GM10248 (cell line): ENCODE results near the gene FAU.

Experiments used
- CTCF ChIA-PET: fragments of 300-600 bp; sonication (Branson Sonifier 250); formaldehyde crosslinking; extraction: SDS; loops from one replicate; lab custom pipeline; 2021; ENCODE audit warnings: antibody characterized with exemption; lab: Yijun Ruan, JAX
- POLR2A ChIA-PET: fragments of 350-650 bp; sonication (Branson Sonifier 250); formaldehyde crosslinking; extraction: SDS; loops from one replicate; lab custom pipeline; 2020; ENCODE audit warnings: antibody characterized with exemption; lab: Yijun Ruan, JAX
- DNase-seq: peaks from one replicate; pipeline ENCODE4 v3.0.0; 2012; ENCODE audit errors: extremely low spot score
- TF ChIP-seq, protein P1 (sequence below): IDR thresholded peaks from 2 replicates; pipeline ENCODE4 v1.5.1; 2012; ENCODE audit warnings: mild to moderate bottlenecking, low read depth; ENCODE audit errors: extremely low read depth, missing control alignments, control extremely low read depth

FAU gene

GRCh38 chr11:65083834-65084597, 37.9 kb downstream of the FAU start, which contains the start of the genes CDCA5 and ZFPL1:
Gene CDCA5, minus strand, starts transcription at chr11:65084040. Its CDS starts 62 bp downstream, at chr11:65083978.
Gene ZFPL1, plus strand, starts transcription at chr11:65084222. Its CDS starts 477 bp downstream, at chr11:65084699.
- POLR2A ChIA-PET = no interaction called here
- TF ChIP-seq, protein P1, sequence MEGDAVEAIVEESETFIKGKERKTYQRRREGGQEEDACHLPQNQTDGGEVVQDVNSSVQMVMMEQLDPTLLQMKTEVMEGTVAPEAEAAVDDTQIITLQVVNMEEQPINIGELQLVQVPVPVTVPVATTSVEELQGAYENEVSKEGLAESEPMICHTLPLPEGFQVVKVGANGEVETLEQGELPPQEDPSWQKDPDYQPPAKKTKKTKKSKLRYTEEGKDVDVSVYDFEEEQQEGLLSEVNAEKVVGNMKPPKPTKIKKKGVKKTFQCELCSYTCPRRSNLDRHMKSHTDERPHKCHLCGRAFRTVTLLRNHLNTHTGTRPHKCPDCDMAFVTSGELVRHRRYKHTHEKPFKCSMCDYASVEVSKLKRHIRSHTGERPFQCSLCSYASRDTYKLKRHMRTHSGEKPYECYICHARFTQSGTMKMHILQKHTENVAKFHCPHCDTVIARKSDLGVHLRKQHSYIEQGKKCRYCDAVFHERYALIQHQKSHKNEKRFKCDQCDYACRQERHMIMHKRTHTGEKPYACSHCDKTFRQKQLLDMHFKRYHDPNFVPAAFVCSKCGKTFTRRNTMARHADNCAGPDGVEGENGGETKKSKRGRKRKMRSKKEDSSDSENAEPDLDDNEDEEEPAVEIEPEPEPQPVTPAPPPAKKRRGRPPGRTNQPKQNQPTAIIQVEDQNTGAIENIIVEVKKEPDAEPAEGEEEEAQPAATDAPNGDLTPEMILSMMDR = no peak
- CTCF ChIA-PET = interaction anchor here (1.3 to 1.8 kb wide), 4 partner anchors 11 to 70 kb away, joined by 3 to 10 read pairs (median 4); partner anchors contain the start of gene ARL2
- DNase-seq = peak; percentile 99

GRCh38 chr11:65083134-65083833, 38.6 kb downstream of the FAU start:
- TF ChIP-seq, protein P1 = no peak
- CTCF ChIA-PET = interaction anchor here (1.0 to 1.8 kb wide), 7 partner anchors 11 to 489 kb away, joined by 3 to 10 read pairs (median 3); partner anchors contain the start of genes ARL2 and FAM89B
- DNase-seq = no peak
- POLR2A ChIA-PET = interaction anchor here (0.6 kb wide), 1 partner anchor 91 kb away, joined by 3 read pairs; no protein-coding TSS in a partner anchor

DNA sequence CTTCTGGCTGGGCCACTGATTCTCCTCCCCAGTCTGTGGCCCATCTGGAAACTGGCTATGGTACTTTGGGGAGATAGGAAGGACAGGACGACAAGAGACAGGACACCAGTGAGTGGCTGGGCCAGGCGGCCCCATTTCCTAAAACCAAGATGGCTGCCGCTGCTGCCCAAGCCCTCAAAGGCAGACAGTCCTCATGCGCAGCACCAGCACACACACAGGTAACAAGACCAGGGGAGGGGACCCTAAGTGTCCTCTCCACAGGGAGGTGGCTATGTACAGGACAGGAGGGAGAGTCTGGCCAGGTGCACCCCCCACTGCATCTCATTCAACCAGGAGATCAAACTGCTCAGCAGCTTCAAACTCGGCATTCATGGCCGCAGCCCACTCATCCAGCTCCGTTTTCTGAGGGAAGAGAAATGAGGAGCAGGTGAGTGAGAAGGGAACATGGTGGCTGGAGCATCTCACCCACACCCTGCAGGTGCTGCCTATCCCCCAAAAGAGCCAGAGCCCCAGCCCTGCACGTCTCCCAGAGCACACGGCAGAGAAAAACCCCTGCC, 43.1 kb downstream of the FAU start:
- TF ChIP-seq, protein P1 = no peak
- POLR2A ChIA-PET = interaction anchor here (0.6 to 0.7 kb wide), 2 partner anchors 427 to 728 kb away, joined by 5 to 7 read pairs; no protein-coding TSS in a partner anchor
- no peak for DNase-seq
- CTCF ChIA-PET = interaction anchor here (0.6 to 3.6 kb wide), 14 partner anchors 10 to 102 kb away, joined by 3 to 19 read pairs (median 4); partner anchors contain the start of genes ARL2, BATF2, NAALADL1 and TM7SF2

GRCh38 chr11:65078151-65078550, 43.8 kb downstream of the FAU start:
- ChIA-PET CTCF (interaction anchor here (0.6 to 3.6 kb wide), 14 partner anchors 9 to 103 kb away, joined by 3 to 19 read pairs (median 4); partner anchors contain the start of genes ARL2, BATF2, NAALADL1 and TM7SF2), POLR2A (no interaction called here)
- DNase-seq = peak; percentile 73
- TF ChIP-seq, protein P1 = peak; percentile 78

DNA sequence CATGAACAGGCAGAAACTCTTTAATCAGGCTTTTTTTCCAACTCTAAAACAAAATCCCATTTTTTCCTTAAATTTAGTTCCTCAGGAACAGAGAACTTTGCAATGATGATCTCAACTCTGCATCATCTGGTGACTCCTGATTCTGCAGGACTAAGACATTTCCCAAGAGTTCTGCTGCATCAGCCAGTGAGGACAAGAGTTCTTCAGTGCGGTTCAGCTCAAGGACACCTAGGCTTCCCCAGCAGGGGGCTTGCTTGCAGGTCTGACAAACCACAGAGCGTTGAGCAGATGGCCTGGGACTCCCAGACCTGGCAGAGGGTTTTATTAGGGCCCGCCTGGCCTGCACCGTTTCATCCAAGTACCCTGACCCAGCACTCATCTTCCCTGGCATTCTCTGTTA, 44.5 kb downstream of the FAU start:
- POLR2A ChIA-PET = no interaction called here

More for the DNA sequence above, 44.5 kb downstream of the FAU start:
- TF ChIP-seq, protein P1 = no peak
- no peak for DNase-seq
- CTCF ChIA-PET = interaction anchor here (0.9 to 3.6 kb wide), 7 partner anchors 8 to 63 kb away, joined by 3 to 19 read pairs (median 4); partner anchors contain the start of gene TM7SF2
